ENCODE data around the gene CNIH3.
"Not testable (repeated sequence)": the region's sequence is repeated elsewhere in the genome, so short reads cannot be mapped to it uniquely, and the experiment has no call there.

CNIH3 gene

GRCh38 chr1:224615861-224616755 lies at the start of gene CNIH3:
Gene CNIH3 (plus strand): TSS chr1:224616317. CDS start chr1:224617175, 858 bp downstream.
- Histone ChIP-seq H3K36me3 (ENCODE audit: insufficient read depth, low read depth, low read length) (no peaks in the 10 kb centered on the region), H3K27me3 (ENCODE audit: insufficient read depth, low read length) (peaks cover 77% of the 10 kb centered on the region), H3K27ac (ENCODE audit: low read length) (no peak within 1 kb of the TSS), H3K9me3 (ENCODE audit: insufficient read depth, low read depth, low read length) (no peaks in the 10 kb centered on the region), H3K4me1 (ENCODE audit: insufficient read depth, low read length) (no peaks in the 10 kb centered on the region), H3K4me3 (ENCODE audit: low read length) (peak within 1 kb of the TSS; percentile 60), H3K9ac (ENCODE audit: low read depth, low read length) (no peak within 1 kb of the TSS; the same call in 1 of the 2 replicates)

DNA sequence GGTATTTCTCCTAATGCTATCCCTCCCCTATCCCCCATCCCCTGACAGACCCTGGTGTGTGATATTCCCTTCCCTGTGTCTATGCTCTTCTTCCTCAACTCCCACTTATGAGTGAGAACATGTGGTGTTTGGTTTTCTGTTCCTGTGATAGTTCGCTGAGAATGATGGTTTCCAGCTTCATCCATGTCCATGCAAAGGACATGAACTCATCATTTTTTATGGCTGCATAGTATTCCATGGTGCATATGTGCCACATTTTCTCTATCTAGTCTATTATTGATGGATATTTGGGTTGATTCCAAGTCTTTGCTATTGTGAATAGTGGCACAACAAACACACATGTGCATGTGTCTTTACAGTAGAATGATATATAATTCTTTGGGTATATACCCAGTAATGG lies 49.6 kb upstream of the CNIH3 start:
- not testable (repeated sequence) for H3K27ac ChIP-seq (ENCODE audit: low read length)

GRCh38 chr1:224569276-224569675 lies 46.8 kb upstream of the CNIH3 start:
- H3K27ac ChIP-seq (ENCODE audit: low read length), result no peak overlapping the region
- no peaks in the 10 kb centered on the region for H3K27me3 ChIP-seq (ENCODE audit: insufficient read depth, low read length)
- no peak overlapping the region for H3K9ac ChIP-seq (ENCODE audit: low read depth, low read length)
- H3K4me3 ChIP-seq (ENCODE audit: low read length), result no peak overlapping the region
- H3K36me3 ChIP-seq (ENCODE audit: insufficient read depth, low read depth, low read length), result no peaks in the 10 kb centered on the region
- H3K4me1 ChIP-seq (ENCODE audit: insufficient read depth, low read length), result no peaks in the 10 kb centered on the region
- no peaks in the 10 kb centered on the region for H3K9me3 ChIP-seq (ENCODE audit: insufficient read depth, low read depth, low read length)

More for the DNA sequence above, 49.6 kb upstream of the CNIH3 start:
- H3K4me3 ChIP-seq (ENCODE audit: low read length); H3K4me1 ChIP-seq (ENCODE audit: insufficient read depth, low read length); H3K27me3 ChIP-seq (ENCODE audit: insufficient read depth, low read length); H3K9me3 ChIP-seq (ENCODE audit: insufficient read depth, low read depth, low read length); H3K9ac ChIP-seq (ENCODE audit: low read depth, low read length); H3K36me3 ChIP-seq (ENCODE audit: insufficient read depth, low read depth, low read length): not testable (repeated sequence)

DNA sequence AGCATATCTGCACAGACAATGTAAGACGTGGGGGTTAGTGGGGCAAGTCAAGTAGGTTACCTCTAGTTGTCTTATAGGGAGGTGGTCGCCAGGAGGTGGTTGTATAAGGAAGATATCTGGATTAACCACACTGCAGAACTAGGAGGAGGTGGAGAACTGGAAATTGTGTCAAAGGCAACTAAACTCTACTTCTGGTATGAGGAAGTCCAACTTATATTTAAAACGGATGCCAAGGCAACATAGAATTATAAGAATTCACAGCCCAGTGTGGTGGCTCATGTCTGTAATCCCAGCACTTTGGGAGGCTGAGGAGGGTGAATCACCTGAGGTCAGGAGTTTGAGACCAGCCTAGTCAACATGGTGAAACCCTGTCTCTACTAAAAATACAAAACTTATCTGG lies 44.1 kb upstream of the CNIH3 start:
- not testable (repeated sequence) for H3K9me3 ChIP-seq (ENCODE audit: insufficient read depth, low read depth, low read length); H3K4me3 ChIP-seq (ENCODE audit: low read length); H3K4me1 ChIP-seq (ENCODE audit: insufficient read depth, low read length); H3K27ac ChIP-seq (ENCODE audit: low read length); H3K27me3 ChIP-seq (ENCODE audit: insufficient read depth, low read length); H3K36me3 ChIP-seq (ENCODE audit: insufficient read depth, low read depth, low read length); H3K9ac ChIP-seq (ENCODE audit: low read depth, low read length)

GRCh38 chr1:224579526-224579925 lies 36.6 kb upstream of the CNIH3 start:
- Histone ChIP-seq H3K4me3 (ENCODE audit: low read length) (no peak overlapping the region), H3K9me3 (ENCODE audit: insufficient read depth, low read depth, low read length) (no peaks in the 10 kb centered on the region), H3K4me1 (ENCODE audit: insufficient read depth, low read length) (peaks cover 5% of the 10 kb centered on the region; the same call in 1 of the 2 replicates), H3K9ac (ENCODE audit: low read depth, low read length) (no peak overlapping the region), H3K36me3 (ENCODE audit: insufficient read depth, low read depth, low read length) (no peaks in the 10 kb centered on the region), H3K27ac (ENCODE audit: low read length) (no peak overlapping the region), H3K27me3 (ENCODE audit: insufficient read depth, low read length) (no peaks in the 10 kb centered on the region)

DNA sequence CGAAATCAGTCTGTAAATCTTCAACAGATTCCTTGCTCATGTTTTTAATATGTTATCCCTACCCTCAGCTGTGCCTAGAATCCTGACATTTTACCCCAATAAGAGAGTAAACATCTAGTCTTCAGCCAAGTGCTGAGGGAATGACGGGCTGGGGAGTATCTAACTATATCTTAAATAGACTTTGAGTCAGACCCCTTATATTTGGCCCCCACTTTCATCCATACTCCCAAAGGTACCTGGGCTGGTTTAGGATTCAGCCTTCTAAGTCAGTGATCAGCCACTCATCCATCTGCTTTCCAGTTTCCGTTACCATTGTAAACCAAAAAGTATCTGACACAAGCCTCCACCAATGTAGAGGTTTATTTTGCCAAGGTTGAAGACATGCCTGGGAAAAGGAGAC lies 36.1 kb upstream of the CNIH3 start:
- H3K36me3 ChIP-seq (ENCODE audit: insufficient read depth, low read depth, low read length), result no peaks in the 10 kb centered on the region
- H3K27me3 ChIP-seq (ENCODE audit: insufficient read depth, low read length), result no peaks in the 10 kb centered on the region
- no peaks in the 10 kb centered on the region for H3K9me3 ChIP-seq (ENCODE audit: insufficient read depth, low read depth, low read length)
- H3K4me1 ChIP-seq (ENCODE audit: insufficient read depth, low read length), result peaks cover 5% of the 10 kb centered on the region; the same call in 1 of the 2 replicates
- no peak overlapping the region for H3K9ac ChIP-seq (ENCODE audit: low read depth, low read length)
- H3K4me3 ChIP-seq (ENCODE audit: low read length), result no peak overlapping the region
- H3K27ac ChIP-seq (ENCODE audit: low read length), result no peak overlapping the region

DNA sequence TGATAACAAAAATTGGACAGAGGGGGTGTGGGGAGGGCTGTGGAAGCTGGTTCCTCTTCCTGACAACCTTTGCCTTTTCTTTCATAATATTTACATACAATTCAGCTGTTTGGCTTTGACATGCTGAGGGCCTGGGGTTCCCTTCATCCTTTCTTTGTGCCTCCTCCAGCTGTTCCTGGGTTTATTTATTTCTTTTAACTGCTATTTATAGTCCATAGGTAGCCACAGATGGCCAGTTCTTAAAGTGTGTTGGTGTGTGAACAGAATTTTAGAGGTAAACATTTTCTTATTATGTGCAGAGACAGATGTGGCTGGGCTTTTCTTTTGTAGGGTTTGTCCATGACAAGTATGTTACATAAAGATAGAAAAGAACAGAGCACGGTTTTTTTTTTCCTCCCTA lies 34.1 kb upstream of the CNIH3 start:
- H3K27ac ChIP-seq (ENCODE audit: low read length), result no peak overlapping the region
- H3K9ac ChIP-seq (ENCODE audit: low read depth, low read length), result no peak overlapping the region
- H3K9me3 ChIP-seq (ENCODE audit: insufficient read depth, low read depth, low read length), result no peaks in the 10 kb centered on the region
- no peaks in the 10 kb centered on the region for H3K27me3 ChIP-seq (ENCODE audit: insufficient read depth, low read length)
- H3K4me3 ChIP-seq (ENCODE audit: low read length), result no peak overlapping the region
- H3K4me1 ChIP-seq (ENCODE audit: insufficient read depth, low read length), result peaks cover 5% of the 10 kb centered on the region; the same call in 1 of the 2 replicates
- no peaks in the 10 kb centered on the region for H3K36me3 ChIP-seq (ENCODE audit: insufficient read depth, low read depth, low read length)

DNA sequence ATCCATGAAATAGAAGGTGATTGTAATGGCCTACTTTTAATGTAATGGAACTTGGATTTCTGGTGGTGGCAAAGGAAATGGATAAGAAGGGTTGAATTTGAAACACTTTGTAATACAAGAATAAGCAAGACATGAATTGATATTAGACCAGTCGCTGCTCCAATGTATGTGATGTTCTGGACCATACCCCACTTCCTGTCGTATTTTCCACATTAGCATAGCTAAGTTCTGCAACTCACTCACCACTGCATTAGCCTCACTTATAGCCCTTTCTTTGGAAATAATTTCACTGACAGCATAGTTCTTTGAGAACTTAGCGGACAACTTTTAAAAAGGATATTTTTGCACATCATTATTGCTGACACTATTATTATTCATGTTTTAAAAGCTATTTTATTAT lies 32.3 kb upstream of the CNIH3 start:
- no peak overlapping the region for H3K4me3 ChIP-seq (ENCODE audit: low read length)
- peaks cover 10% of the 10 kb centered on the region; the same call in 1 of the 2 replicates for H3K4me1 ChIP-seq (ENCODE audit: insufficient read depth, low read length)
- H3K9ac ChIP-seq (ENCODE audit: low read depth, low read length), result no peak overlapping the region
- H3K9me3 ChIP-seq (ENCODE audit: insufficient read depth, low read depth, low read length), result no peaks in the 10 kb centered on the region
- H3K27me3 ChIP-seq (ENCODE audit: insufficient read depth, low read length), result no peaks in the 10 kb centered on the region
- H3K27ac ChIP-seq (ENCODE audit: low read length), result no peak overlapping the region
- H3K36me3 ChIP-seq (ENCODE audit: insufficient read depth, low read depth, low read length), result no peaks in the 10 kb centered on the region

GRCh38 chr1:224585051-224585450 lies 31.1 kb upstream of the CNIH3 start:
- H3K4me1 ChIP-seq (ENCODE audit: insufficient read depth, low read length), result peaks cover 15% of the 10 kb centered on the region; the same call in 1 of the 2 replicates
- no peak overlapping the region for H3K9ac ChIP-seq (ENCODE audit: low read depth, low read length)
- no peaks in the 10 kb centered on the region for H3K27me3 ChIP-seq (ENCODE audit: insufficient read depth, low read length)
- no peaks in the 10 kb centered on the region for H3K9me3 ChIP-seq (ENCODE audit: insufficient read depth, low read depth, low read length)
- H3K27ac ChIP-seq (ENCODE audit: low read length), result no peak overlapping the region
- no peak overlapping the region for H3K4me3 ChIP-seq (ENCODE audit: low read length)
- no peaks in the 10 kb centered on the region for H3K36me3 ChIP-seq (ENCODE audit: insufficient read depth, low read depth, low read length)

GRCh38 chr1:224587051-224587450 lies 29.1 kb upstream of the CNIH3 start:
- no peaks in the 10 kb centered on the region for H3K9me3 ChIP-seq (ENCODE audit: insufficient read depth, low read depth, low read length)
- no peaks in the 10 kb centered on the region for H3K27me3 ChIP-seq (ENCODE audit: insufficient read depth, low read length)
- H3K4me1 ChIP-seq (ENCODE audit: insufficient read depth, low read length), result peaks cover 13% of the 10 kb centered on the region; the same call in 1 of the 2 replicates
- no peak overlapping the region for H3K27ac ChIP-seq (ENCODE audit: low read length)
- H3K9ac ChIP-seq (ENCODE audit: low read depth, low read length), result no peak overlapping the region
- no peaks in the 10 kb centered on the region for H3K36me3 ChIP-seq (ENCODE audit: insufficient read depth, low read depth, low read length)
- H3K4me3 ChIP-seq (ENCODE audit: low read length), result no peak overlapping the region

GRCh38 chr1:224588515-224588914 lies 27.6 kb upstream of the CNIH3 start:
- no peaks in the 10 kb centered on the region for H3K27me3 ChIP-seq (ENCODE audit: insufficient read depth, low read length)
- H3K27ac ChIP-seq (ENCODE audit: low read length), result no peak overlapping the region
- H3K36me3 ChIP-seq (ENCODE audit: insufficient read depth, low read depth, low read length), result no peaks in the 10 kb centered on the region
- no peak overlapping the region for H3K4me3 ChIP-seq (ENCODE audit: low read length)
- H3K9ac ChIP-seq (ENCODE audit: low read depth, low read length), result no peak overlapping the region
- H3K4me1 ChIP-seq (ENCODE audit: insufficient read depth, low read length), result peaks cover 13% of the 10 kb centered on the region; the same call in 1 of the 2 replicates
- no peaks in the 10 kb centered on the region for H3K9me3 ChIP-seq (ENCODE audit: insufficient read depth, low read depth, low read length)

GRCh38 chr1:224589006-224589405 lies 27.1 kb upstream of the CNIH3 start:
- H3K4me1 ChIP-seq (ENCODE audit: insufficient read depth, low read length), result peaks cover 13% of the 10 kb centered on the region; the same call in 1 of the 2 replicates
- H3K9me3 ChIP-seq (ENCODE audit: insufficient read depth, low read depth, low read length), result no peaks in the 10 kb centered on the region
- H3K36me3 ChIP-seq (ENCODE audit: insufficient read depth, low read depth, low read length), result no peaks in the 10 kb centered on the region
- no peak overlapping the region for H3K4me3 ChIP-seq (ENCODE audit: low read length)
- no peak overlapping the region for H3K9ac ChIP-seq (ENCODE audit: low read depth, low read length)
- H3K27ac ChIP-seq (ENCODE audit: low read length), result no peak overlapping the region
- H3K27me3 ChIP-seq (ENCODE audit: insufficient read depth, low read length), result no peaks in the 10 kb centered on the region

Measured in iPS-20b (cell line).